Adrenal gland (tissue), 12 donors: Measurements from ENCODE around the gene PPP1R9A. TPM values are rescaled to one million over a fixed set of nuclear protein-coding genes. Genes with fewer than 3 reads are reported as not detected.

Experiments
- DNase-seq, 7 donors: peaks; one replicate each; pipeline ENCODE4 v3.0.0-alpha.2; 2019 to 2020
- H3K27ac ChIP-seq, 5 donors: fragments of 200-600 bp; sonication (generic) in 4 of 5; 1 replicate in 3 of 5; 2 replicates in 2 of 5; pipeline versions ENCODE4 v1.5.1 to v1.8.0; 2016 to 2020; ENCODE audit warnings: mild to moderate bottlenecking in 1 of 5
- H3K27me3 ChIP-seq: fragments of 200-600 bp; 2 replicates; pipeline ENCODE4 v1.8.0; 2021
- H3K36me3 ChIP-seq, 2 donors: fragments of 200-600 bp; replicated peaks in 1 of 2; 1 replicate in 1 of 2; 2 replicates in 1 of 2; pipeline versions ENCODE4 v1.5.1 to v1.8.0; 2018 to 2022
- H3K4me1 ChIP-seq, 2 donors: fragments of 200-600 bp; replicated peaks in 1 of 2; 1 replicate in 1 of 2; 2 replicates in 1 of 2; pipeline versions ENCODE4 v1.5.1 to v1.8.0; 2018 to 2021
- H3K4me3 ChIP-seq, 4 donors: fragments of 200-600 bp; sonication (generic) in 3 of 4; one replicate each; pipeline ENCODE4 v1.5.1; 2016 to 2018
- H3K9me3 ChIP-seq, 3 donors: fragments of 200-600 bp; sonication (generic) in 1 of 3; replicated peaks in 1 of 3; 1 replicate in 2 of 3; 2 replicates in 1 of 3; pipeline versions ENCODE4 v1.5.1 to v1.8.0; 2016 to 2021
- POLR2A ChIP-seq, 2 donors: fragments of 450-650 bp; IDR thresholded peaks; one replicate each; pipeline ENCODE4 v1.6.1; 2017; ENCODE audit warnings: antibody characterized with exemption in 2 of 2, mild to moderate bottlenecking in 2 of 2, moderate library complexity in 1 of 2
- WGBS, 4 donors: extraction: QIAGEN DNeasy Blood & Tissue Kit in 2 of 4; methylation state at CpG; one replicate each; pipeline versions ENCODE4 v1.1.5 to v1.1.7; 2013 to 2017; 5-methylcytosine and 5-hydroxymethylcytosine counted together
- intact Hi-C, 2 donors: fragments of 100-400 bp; cut with DNase I; formaldehyde crosslinking; loops; one replicate each; pipeline versions ENCODE4 v1.14.1 to v1.15.0; 2022 to 2023
- polyA plus RNA-seq, 3 donors: library from polyadenylated mRNA; stranded (reverse); fragments of 200-250 nt in 2 of 3; fragments of 350-450 nt in 1 of 3; fragmentation: Illumina TruSeq in 1 of 3; extraction: RNeasy Lipid Tissue Mini Kit (QIAGEN cat#74804) in 1 of 3; gene quantifications; one replicate each; pipeline ENCODE4 v1.2.3, GENCODE V29; 2013 to 2014
- total RNA-seq, 9 donors: library from RNA; depleted of rRNA in 4 of 9; stranded (reverse); fragments of >200 nt in 4 of 9; fragments of 120-200 nt in 1 of 9; fragmentation: NEBNext Ultra II Directional in 1 of 9; extraction: Animal tissue kit (Norgen Biotek cat#: 25700) in 1 of 9; gene quantifications; one replicate each; pipeline versions ENCODE4 v1.1.0 to v1.2.4, GENCODE V29; 2013 to 2023
- TF ChIP-seq, protein P1 (sequence below), 6 experiments: fragments of 450-650 bp in 4 of 6; fragments of 200-600 bp in 2 of 6; sonication (generic) in 1 of 6; IDR thresholded peaks; 1 replicate in 5 of 6; 2 replicates in 1 of 6; pipeline versions ENCODE4 v1.5.1 to v1.8.0; 2016 to 2021; ENCODE audit warnings: antibody characterized with exemption in 6 of 6, mild to moderate bottlenecking in 2 of 6, moderate library complexity in 1 of 6
- donor health status: healthy with polysubstance abuse.
- donor health status: Bipolar disorder and iron deficiency.
- donor health status: DM: yes; HTN: yes; CAD: no.
- donor health status: DM: no; HTN: no; CAD: no.
- donor health status: DM: no; HTN: no; CAD: no.
- donor health status: DM: yes; HTN: yes; CAD: no.

PPP1R9A gene
- total and polyA plus RNA-seq, 12 donors = 7.2 to 86.0 (median 40.6) TPM

GRCh38 chr7:94943134-94943533 lies 35.7 kb downstream of the PPP1R9A start:
- H3K4me3 ChIP-seq = no peak overlapping the region
- no peaks in the 10 kb centered on the region for H3K27me3 ChIP-seq
- H3K4me1 ChIP-seq = peaks cover 12 to 25% of the 10 kb centered on the region in 2 donors
- H3K27ac ChIP-seq = no peak overlapping the region
- DNase-seq = no peak
- TF ChIP-seq, protein P1, sequence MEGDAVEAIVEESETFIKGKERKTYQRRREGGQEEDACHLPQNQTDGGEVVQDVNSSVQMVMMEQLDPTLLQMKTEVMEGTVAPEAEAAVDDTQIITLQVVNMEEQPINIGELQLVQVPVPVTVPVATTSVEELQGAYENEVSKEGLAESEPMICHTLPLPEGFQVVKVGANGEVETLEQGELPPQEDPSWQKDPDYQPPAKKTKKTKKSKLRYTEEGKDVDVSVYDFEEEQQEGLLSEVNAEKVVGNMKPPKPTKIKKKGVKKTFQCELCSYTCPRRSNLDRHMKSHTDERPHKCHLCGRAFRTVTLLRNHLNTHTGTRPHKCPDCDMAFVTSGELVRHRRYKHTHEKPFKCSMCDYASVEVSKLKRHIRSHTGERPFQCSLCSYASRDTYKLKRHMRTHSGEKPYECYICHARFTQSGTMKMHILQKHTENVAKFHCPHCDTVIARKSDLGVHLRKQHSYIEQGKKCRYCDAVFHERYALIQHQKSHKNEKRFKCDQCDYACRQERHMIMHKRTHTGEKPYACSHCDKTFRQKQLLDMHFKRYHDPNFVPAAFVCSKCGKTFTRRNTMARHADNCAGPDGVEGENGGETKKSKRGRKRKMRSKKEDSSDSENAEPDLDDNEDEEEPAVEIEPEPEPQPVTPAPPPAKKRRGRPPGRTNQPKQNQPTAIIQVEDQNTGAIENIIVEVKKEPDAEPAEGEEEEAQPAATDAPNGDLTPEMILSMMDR (IDR thresholded peaks at IDR 0.05) = no peak
- no peak for TF ChIP-seq POLR2A (IDR thresholded peaks at IDR 0.05)
- intact Hi-C loops = no loop called here
- no peaks in the 10 kb centered on the region for H3K36me3 ChIP-seq
- H3K9me3 ChIP-seq = no peaks in the 10 kb centered on the region

DNA sequence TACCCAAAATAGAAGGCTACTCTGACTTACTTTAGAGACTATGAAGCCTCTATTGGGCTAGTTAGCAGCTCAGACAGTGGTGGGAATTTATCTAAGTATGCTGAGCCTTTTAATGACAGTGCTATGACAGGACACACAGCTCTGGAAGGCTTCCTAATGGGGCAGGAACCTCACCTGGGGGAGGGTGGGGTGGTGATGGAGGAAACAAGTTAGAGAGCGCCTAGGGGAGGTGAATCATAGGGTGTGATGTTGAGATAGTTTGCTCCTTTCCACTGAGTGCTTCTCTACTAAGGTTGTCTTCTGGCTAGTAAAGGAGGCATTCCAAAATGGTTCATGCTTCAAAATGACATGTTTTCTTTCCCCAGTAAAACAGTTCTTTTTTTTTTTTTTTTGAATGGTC lies 42.1 kb downstream of the PPP1R9A start:
- Histone ChIP-seq H3K36me3 (no peaks in the 10 kb centered on the region), H3K4me3 (no peak overlapping the region), H3K9me3 (no peaks in the 10 kb centered on the region), H3K4me1 (peaks cover 3 to 5% of the 10 kb centered on the region in 2 donors), H3K27ac (no peak overlapping the region), H3K27me3 (no peaks in the 10 kb centered on the region)
- TF ChIP-seq POLR2A (IDR thresholded peaks at IDR 0.05) = no peak
- TF ChIP-seq, protein P1 (IDR thresholded peaks at IDR 0.05) = no peak
- intact Hi-C loops = no loop called here
- 93 to 96% (median 96%) methylated on average over 1 of the region's 1 CpG for WGBS, 4 donors
- DNase-seq = no peak

GRCh38 chr7:94955807-94956206 lies 48.4 kb downstream of the PPP1R9A start:
- TF ChIP-seq, protein P1 (IDR thresholded peaks at IDR 0.05) = no peak
- TF ChIP-seq POLR2A (IDR thresholded peaks at IDR 0.05) = no peak
- intact Hi-C loops = no loop called here
- DNase-seq = no peak
- no peak overlapping the region for H3K27ac ChIP-seq
- no peaks in the 10 kb centered on the region for H3K36me3 ChIP-seq
- peaks cover 0 to 11% of the 10 kb centered on the region in 2 donors for H3K4me1 ChIP-seq
- H3K27me3 ChIP-seq = no peaks in the 10 kb centered on the region
- no peak overlapping the region for H3K4me3 ChIP-seq
- H3K9me3 ChIP-seq = no peaks in the 10 kb centered on the region
- 86 to 94% (median 88%) methylated on average over 3 of the region's 3 CpGs for WGBS, 4 donors

- no peak overlapping the region for H3K4me3 ChIP-seq
- H3K36me3 ChIP-seq = no peaks in the 10 kb centered on the region
- H3K9me3 ChIP-seq = no peaks in the 10 kb centered on the region
- no peak for DNase-seq
- no peak overlapping the region for H3K27ac ChIP-seq
- no peak for TF ChIP-seq POLR2A (IDR thresholded peaks at IDR 0.05)
- TF ChIP-seq, protein P1 (IDR thresholded peaks at IDR 0.05) = no peak
- no peaks in the 10 kb centered on the region for H3K27me3 ChIP-seq
- H3K4me1 ChIP-seq = peaks cover 0 to 20% of the 10 kb centered on the region in 2 donors
- intact Hi-C loops = no loop called here
- WGBS, 4 donors = 85 to 91% (median 90%) methylated on average over 1 of the region's 1 CpG
Observed at GRCh38 chr7:94957061-94957460, 49.7 kb downstream of the PPP1R9A start.
